Measurements from ENCODE around the gene RNF38.
"Not testable (repeated sequence)": the region's sequence is repeated elsewhere in the genome, so short reads cannot be mapped to it uniquely, and the experiment has no call there.

RNF38 gene

GRCh38 chr9:36325081-36325828 lies 74.8 kb downstream of the RNF38 start:
- FAIRE-seq, result no peak

- no peak for FAIRE-seq
Observed at GRCh38 chr9:36323926-36324325, 76.1 kb downstream of the RNF38 start.

- no peak for FAIRE-seq
Observed at GRCh38 chr9:36322462-36322861, 77.6 kb downstream of the RNF38 start.

- not testable (repeated sequence) for FAIRE-seq
Observed at GRCh38 chr9:36321903-36322302, 78.2 kb downstream of the RNF38 start.

GRCh38 chr9:36320466-36320865 lies 79.6 kb downstream of the RNF38 start:
- FAIRE-seq, result no peak

- FAIRE-seq, result no peak
Observed at GRCh38 chr9:36319806-36320205, 80.3 kb downstream of the RNF38 start.

- no peak for FAIRE-seq
Observed at GRCh38 chr9:36319183-36319582, 80.9 kb downstream of the RNF38 start.

GRCh38 chr9:36318212-36318802 lies 81.8 kb downstream of the RNF38 start:
- no peak for FAIRE-seq

GRCh38 chr9:36317766-36318165 lies 82.3 kb downstream of the RNF38 start:
- FAIRE-seq, result no peak

GRCh38 chr9:36316611-36317317 lies 83.3 kb downstream of the RNF38 start:
- FAIRE-seq, result no peak

GRCh38 chr9:36316049-36316448 lies 84.0 kb downstream of the RNF38 start:
- no peak for FAIRE-seq

GRCh38 chr9:36315283-36315682 lies 84.8 kb downstream of the RNF38 start:
- no peak for FAIRE-seq

- no peak for FAIRE-seq
Observed at GRCh38 chr9:36314740-36315139, 85.3 kb downstream of the RNF38 start.

GRCh38 chr9:36306471-36307306 lies 93.4 kb downstream of the RNF38 start:
- FAIRE-seq, result no peak

- not testable (repeated sequence) for FAIRE-seq
Observed at GRCh38 chr9:36304366-36304765, 95.7 kb downstream of the RNF38 start.

GRCh38 chr9:36301227-36301626 lies 98.8 kb downstream of the RNF38 start:
- no peak for FAIRE-seq

GRCh38 chr9:36298566-36298965 lies 101.5 kb downstream of the RNF38 start:
- FAIRE-seq, result no peak

- FAIRE-seq, result no peak
Observed at GRCh38 chr9:36297798-36298197, 102.3 kb downstream of the RNF38 start.

GRCh38 chr9:36294996-36295395 lies 105.1 kb downstream of the RNF38 start:
- FAIRE-seq, result not testable (repeated sequence)

- FAIRE-seq, result no peak
Observed at GRCh38 chr9:36293918-36294317, 106.2 kb downstream of the RNF38 start.

- FAIRE-seq, result no peak
Observed at GRCh38 chr9:36293171-36293570, 106.9 kb downstream of the RNF38 start.

GRCh38 chr9:36292641-36293040 lies 107.4 kb downstream of the RNF38 start:
- no peak for FAIRE-seq

GRCh38 chr9:36290996-36291395 lies 109.1 kb downstream of the RNF38 start:
- no peak for FAIRE-seq

Data from TTC549 (cell line).